ENCODE data around the gene DIP2A.

GRCh38 chr21:46555678-46556077, 97.0 kb downstream of the DIP2A start:
- no peak for TF ChIP-seq CTCF (IDR thresholded peaks at IDR 0.05)
- TF ChIP-seq POLR2A (IDR thresholded peaks at IDR 0.05), result no peak
